GM11168 (cell line): ENCODE data around the gene AGAP1.

Experiments used
- in situ Hi-C: fragments of 300-500 bp; cut with MboI; formaldehyde crosslinking; loops from one replicate; pipeline ENCODE4 v1.12.0; 2022; ENCODE audit warnings: low sequenced_read_pairs; ENCODE audit not compliant: unreplicated experiment

The AGAP1 gene

GRCh38 chr2:235485362-235485761 lies 8.5 kb upstream of the AGAP1 start:
- in situ Hi-C loops, result no loop called here

GRCh38 chr2:235486729-235487128 lies 7.1 kb upstream of the AGAP1 start:
- in situ Hi-C loops, result no loop called here

GRCh38 chr2:235489897-235490296 lies 3.9 kb upstream of the AGAP1 start:
- in situ Hi-C loops, result no loop called here

GRCh38 chr2:235492850-235493344 lies 946 bp upstream of the AGAP1 start:
- in situ Hi-C loops, result no loop called here

GRCh38 chr2:235493402-235493774 lies 455 bp upstream of the AGAP1 start:
- in situ Hi-C loops, result no loop called here

- in situ Hi-C loops, result no loop called here
Observed at GRCh38 chr2:235494716-235495372, 1.0 kb downstream of the AGAP1 start.

GRCh38 chr2:235495373-235496238 lies 1.8 kb downstream of the AGAP1 start:
- in situ Hi-C loops, result no loop called here

GRCh38 chr2:235496239-235496621 lies 2.4 kb downstream of the AGAP1 start:
- in situ Hi-C loops, result no loop called here

- in situ Hi-C loops, result no loop called here
Observed at GRCh38 chr2:235497096-235497495, 3.3 kb downstream of the AGAP1 start.

GRCh38 chr2:235498541-235498940 lies 4.7 kb downstream of the AGAP1 start:
- in situ Hi-C loops, result no loop called here

GRCh38 chr2:235498946-235499812 lies 5.3 kb downstream of the AGAP1 start:
- in situ Hi-C loops, result no loop called here

GRCh38 chr2:235500110-235500760 lies 6.4 kb downstream of the AGAP1 start:
- in situ Hi-C loops, result no loop called here

GRCh38 chr2:235500761-235501672 lies 7.2 kb downstream of the AGAP1 start:
- in situ Hi-C loops, result no loop called here

GRCh38 chr2:235501673-235502031 lies 7.8 kb downstream of the AGAP1 start:
- in situ Hi-C loops, result no loop called here

- in situ Hi-C loops, result no loop called here
Observed at GRCh38 chr2:235502336-235502735, 8.5 kb downstream of the AGAP1 start.

GRCh38 chr2:235504441-235505180 lies 10.8 kb downstream of the AGAP1 start:
- in situ Hi-C loops, result no loop called here

GRCh38 chr2:235505181-235505741 lies 11.4 kb downstream of the AGAP1 start:
- in situ Hi-C loops, result no loop called here

GRCh38 chr2:235506291-235506996 lies 12.6 kb downstream of the AGAP1 start:
- in situ Hi-C loops, result no loop called here
